Measurements from ENCODE around the gene RBM41.
"Not testable (repeated sequence)": the region's sequence is repeated elsewhere in the genome, so short reads cannot be mapped to it uniquely, and the experiment has no call there.

RBM41 gene

DNA sequence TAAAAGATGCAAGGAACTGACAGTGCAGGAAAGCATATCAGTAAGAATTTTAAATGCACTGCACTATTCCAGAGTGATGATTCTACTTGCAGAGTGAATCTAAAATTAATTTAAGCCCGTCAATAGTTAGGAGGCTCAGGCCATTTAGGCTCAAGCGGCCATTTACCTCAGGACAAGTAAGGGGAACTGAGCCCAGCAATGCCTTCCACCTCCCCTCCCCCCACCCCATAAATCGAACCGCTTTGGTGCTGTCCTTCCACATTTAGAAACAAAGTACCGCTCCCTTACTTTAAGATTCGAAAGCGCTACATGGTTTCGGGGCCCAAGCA, 665 bp downstream of the RBM41 start:
- DNase-seq = peak; percentile 46 to 58

DNA sequence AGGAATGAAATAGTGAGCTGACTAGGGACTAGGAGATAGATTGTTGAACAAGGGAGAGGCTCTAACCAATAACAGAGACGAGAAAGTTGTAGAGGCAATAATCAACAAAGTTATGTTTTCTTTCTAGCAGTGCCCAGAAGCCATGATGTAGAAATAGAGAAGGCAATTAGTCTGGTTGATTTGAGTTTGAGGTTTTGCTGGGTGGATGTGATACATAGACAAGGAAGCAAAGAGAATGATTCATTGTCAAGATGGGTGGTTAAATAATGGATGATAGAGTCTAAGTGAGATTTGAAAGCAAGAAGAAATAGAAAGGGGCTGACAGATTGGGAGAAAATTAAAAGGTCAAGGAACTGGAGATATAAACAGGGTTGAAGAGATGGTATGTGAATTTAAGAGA, 11.2 kb downstream of the RBM41 start:
- DNase-seq = no peak
- TF ChIP-seq GATA1 (IDR thresholded peaks at IDR 0.05; ENCODE audit: low read depth, low read length) (no peak), POLR2A (IDR thresholded peaks at IDR 0.05; ENCODE audit: low read length) (no peak)

More for the DNA sequence above, 665 bp downstream of the RBM41 start:
- TF ChIP-seq GATA1 (IDR thresholded peaks at IDR 0.05; ENCODE audit: low read depth, low read length) = no peak
- TF ChIP-seq POLR2A (IDR thresholded peaks at IDR 0.05; ENCODE audit: low read length) = no peak

DNA sequence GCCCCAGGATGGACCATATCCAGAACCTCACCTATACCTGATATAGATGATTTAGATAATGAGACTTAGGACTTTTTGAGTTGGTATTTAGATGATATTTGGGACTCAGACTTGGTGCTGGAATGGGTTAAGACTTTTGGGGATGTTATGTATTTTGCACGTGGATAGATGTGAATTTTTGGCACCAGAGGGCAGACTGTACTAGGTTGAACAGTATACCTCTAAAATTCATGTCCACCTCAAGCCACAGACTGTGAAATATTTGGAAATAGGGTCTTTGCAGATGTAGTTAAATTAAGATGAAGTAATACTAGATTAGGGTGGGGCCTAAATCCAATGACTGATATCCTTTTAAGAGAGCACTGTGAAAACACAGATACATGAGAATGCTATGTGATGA, 15.6 kb downstream of the RBM41 start:
- DNase-seq = peak; percentile 1 to 25
- TF ChIP-seq GATA1 (IDR thresholded peaks at IDR 0.05; ENCODE audit: low read depth, low read length) (no peak), POLR2A (IDR thresholded peaks at IDR 0.05; ENCODE audit: low read length) (no peak)

DNA sequence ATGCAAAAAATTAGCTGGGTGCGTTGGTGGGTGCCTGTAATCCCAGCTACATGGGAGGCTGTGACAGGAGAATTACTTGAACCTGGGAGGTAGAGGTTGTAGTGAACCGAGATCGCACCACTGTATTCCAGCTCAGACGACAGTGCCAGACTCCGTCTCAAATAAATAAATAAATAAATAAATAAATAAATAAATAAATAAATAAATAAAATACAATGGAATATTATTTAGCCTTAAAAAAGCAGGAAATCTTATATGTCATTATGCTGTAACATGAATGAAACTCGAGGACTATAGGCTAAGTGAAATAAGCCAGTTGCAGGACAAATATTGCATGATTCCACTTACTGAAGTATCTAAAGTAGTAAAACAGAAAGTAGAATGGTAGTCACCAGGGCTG, 42.5 kb downstream of the RBM41 start:
- TF ChIP-seq GATA1 (IDR thresholded peaks at IDR 0.05; ENCODE audit: low read depth, low read length) (no peak), POLR2A (IDR thresholded peaks at IDR 0.05; ENCODE audit: low read length) (no peak)
- no peak for DNase-seq

DNA sequence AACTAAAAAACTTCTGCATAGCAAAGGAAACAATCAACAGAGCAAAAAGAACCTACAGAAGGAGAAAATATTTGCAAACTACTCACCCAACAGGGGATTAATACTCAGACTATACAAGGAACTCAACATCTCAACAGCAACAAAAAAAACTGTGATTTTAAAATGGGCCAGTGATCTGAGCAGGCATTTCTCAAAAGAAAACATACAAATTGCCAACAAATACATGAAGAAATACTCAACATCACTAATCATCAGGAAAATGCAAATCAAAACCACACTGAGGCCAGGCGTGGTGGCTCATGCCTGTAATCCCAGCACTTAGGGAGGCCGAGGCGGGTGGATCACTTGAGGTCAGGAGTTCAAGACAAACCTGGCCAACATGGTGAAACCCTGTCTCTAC, 60.9 kb downstream of the RBM41 start:
- DNase-seq = not testable (repeated sequence)

DNA sequence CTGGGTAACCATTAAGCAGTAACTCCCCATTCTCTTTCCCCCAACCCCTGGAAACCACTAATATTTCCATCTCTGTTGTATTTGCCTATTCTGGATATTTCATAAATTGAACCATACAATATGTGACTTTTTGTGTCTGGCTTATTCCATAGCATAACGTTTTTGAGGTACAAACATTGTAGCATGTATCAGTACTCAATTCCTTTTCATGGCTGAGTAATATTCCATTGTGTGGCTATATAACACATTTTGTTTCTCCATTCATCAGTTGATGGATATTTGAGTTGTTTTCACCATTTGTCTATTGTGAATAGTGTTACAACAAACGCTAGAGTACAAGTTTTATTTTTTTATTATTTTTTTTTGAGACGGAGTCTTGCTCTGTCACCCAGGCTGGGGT, 63.6 kb downstream of the RBM41 start:
- DNase-seq = no peak
- TF ChIP-seq POLR2A (IDR thresholded peaks at IDR 0.05; ENCODE audit: low read length) = no peak
- TF ChIP-seq GATA1 (IDR thresholded peaks at IDR 0.05; ENCODE audit: low read depth, low read length) = no peak

DNA sequence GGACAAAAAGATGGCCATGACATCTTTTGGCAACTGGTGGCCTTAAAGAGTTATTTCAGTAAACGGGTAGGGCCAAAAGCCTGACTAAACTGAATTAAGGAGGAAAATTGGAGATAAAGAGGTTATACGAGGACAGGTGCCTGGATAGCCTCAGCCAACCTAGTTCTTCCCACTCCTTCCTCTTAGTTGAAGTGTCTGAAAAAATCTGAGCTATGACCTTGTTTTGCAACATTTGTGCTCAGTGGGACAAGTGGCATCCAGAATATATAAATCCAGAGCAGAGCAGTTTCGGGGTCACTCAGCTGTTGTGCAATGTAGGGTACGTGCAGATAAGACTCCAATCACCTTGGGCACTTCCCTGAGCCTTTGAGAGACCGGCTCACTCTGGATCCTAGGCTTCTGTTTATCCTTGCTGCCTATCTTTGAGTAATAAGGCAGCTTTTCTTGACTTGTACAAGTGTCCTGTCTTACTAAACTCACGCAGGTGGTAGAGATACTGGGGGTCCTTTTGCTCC, 68.4 kb downstream of the RBM41 start:
- TF ChIP-seq POLR2A (IDR thresholded peaks at IDR 0.05; ENCODE audit: low read length) (no peak), GATA1 (IDR thresholded peaks at IDR 0.05; ENCODE audit: low read depth, low read length) (no peak)
- DNase-seq = no peak

DNA sequence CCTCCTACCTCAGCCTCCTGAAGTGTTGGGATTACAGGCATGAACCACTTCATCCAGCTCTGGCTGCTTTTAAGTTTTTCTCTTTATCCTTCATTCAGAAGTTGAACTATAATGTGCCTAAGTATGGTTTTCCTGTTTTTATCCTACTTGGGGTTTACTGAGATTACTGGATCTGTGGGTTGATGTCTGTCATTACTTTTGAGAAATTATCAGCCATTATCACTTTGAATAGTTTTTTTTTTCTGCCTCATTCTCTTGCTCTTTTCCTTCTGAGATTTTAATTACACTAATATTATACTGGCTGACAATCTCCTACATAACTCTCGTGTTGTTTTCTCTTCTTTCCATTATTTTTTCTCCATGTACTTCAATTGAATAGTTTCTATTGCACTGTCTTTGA, 71.0 kb downstream of the RBM41 start:
- no peak for TF ChIP-seq GATA1 (IDR thresholded peaks at IDR 0.05; ENCODE audit: low read depth, low read length)
- no peak for TF ChIP-seq POLR2A (IDR thresholded peaks at IDR 0.05; ENCODE audit: low read length)
- no peak for DNase-seq

DNA sequence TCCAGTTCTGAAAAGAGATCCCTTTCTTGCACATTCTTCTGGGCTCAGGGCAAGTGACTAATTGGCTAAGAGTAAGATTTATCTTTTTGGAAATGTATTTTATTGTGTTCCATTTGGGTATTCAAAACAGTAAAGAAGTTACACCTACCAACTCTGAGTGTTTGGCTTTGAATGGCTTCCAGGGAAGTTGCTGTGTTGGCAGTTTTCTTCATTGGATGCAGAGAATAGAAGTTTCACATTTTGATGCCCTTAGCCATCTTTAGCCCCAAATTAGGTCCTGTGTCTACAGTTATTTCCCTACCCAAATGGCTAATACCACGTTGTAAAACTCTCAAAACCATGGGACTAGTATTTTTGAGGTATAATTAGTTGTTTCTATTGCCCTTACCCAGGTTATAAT, 88.9 kb downstream of the RBM41 start:
- TF ChIP-seq POLR2A (IDR thresholded peaks at IDR 0.05; ENCODE audit: low read length) (no peak), GATA1 (IDR thresholded peaks at IDR 0.05; ENCODE audit: low read depth, low read length) (no peak)
- no peak for DNase-seq

DNA sequence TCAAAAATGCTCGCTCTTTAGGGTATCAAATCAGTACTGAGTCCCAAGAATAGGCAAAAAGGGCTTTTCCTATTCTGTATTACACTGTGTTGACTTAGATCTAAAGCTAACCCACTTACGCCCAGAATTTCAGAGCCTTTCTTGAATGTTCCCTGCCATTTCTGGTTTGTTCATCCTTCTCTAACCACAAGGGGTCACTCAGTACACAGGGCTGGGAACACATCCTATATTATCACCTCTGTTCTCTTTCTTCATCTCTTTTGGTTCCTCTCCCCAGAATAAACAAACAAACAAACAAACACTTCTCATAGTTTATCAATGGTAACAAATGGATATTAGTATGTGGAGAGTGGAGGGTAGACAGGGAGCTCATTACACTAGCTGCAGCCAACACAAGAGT, 93.1 kb downstream of the RBM41 start:
- peak; percentile 17 to 46 for DNase-seq
- no peak for TF ChIP-seq GATA1 (IDR thresholded peaks at IDR 0.05; ENCODE audit: low read depth, low read length)
- no peak for TF ChIP-seq POLR2A (IDR thresholded peaks at IDR 0.05; ENCODE audit: low read length)

DNA sequence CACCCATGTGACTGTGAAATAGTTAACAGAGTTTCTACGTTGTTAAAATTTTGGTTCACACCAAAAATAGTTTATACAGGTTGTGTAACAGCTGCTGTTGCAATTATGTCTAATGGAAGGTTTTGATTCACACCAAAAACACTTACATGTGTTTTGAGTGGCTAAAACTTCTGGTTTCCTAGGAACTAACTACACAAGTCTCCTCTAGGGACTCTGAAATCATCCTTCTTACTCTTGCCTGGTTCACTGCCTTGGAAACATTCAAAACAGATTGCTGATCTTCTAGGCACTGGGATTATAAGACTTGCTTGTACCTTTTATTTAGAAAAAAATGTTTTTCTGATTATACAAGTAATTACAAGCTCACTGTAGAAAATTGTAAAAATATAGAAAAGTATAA, 103.7 kb downstream of the RBM41 start:
- no peak for DNase-seq
- no peak for TF ChIP-seq POLR2A (IDR thresholded peaks at IDR 0.05; ENCODE audit: low read length)
- no peak for TF ChIP-seq GATA1 (IDR thresholded peaks at IDR 0.05; ENCODE audit: low read depth, low read length)
